Mucosa of gallbladder (tissue), 1 donor: ENCODE data around the gene LMX1B. TPM values are rescaled to one million over a fixed set of nuclear protein-coding genes. Genes with fewer than 3 reads are reported as not detected.
"Not testable (repeated sequence)": the region's sequence is repeated elsewhere in the genome, so short reads cannot be mapped to it uniquely, and the experiment has no call there.

ENCODE experiments used
- DNase-seq: peaks from one replicate; pipeline ENCODE4 v3.0.0-alpha.2; 2020; ENCODE audit warnings: low spot score
- total RNA-seq: library from RNA; stranded (reverse); gene quantifications from one replicate; pipeline ENCODE4 v1.2.1, GENCODE V29; 2021
- donor health status: DM: no; HTN: no; CAD: no.

The LMX1B gene
- total RNA-seq, 1 donor from 2014 or later = 0.17 TPM

GRCh38 chr9:126695701-126696400 is 82.1 kb downstream of the LMX1B start:
- no peak for DNase-seq

GRCh38 chr9:126696401-126697145 is 82.8 kb downstream of the LMX1B start:
- no peak for DNase-seq

DNA sequence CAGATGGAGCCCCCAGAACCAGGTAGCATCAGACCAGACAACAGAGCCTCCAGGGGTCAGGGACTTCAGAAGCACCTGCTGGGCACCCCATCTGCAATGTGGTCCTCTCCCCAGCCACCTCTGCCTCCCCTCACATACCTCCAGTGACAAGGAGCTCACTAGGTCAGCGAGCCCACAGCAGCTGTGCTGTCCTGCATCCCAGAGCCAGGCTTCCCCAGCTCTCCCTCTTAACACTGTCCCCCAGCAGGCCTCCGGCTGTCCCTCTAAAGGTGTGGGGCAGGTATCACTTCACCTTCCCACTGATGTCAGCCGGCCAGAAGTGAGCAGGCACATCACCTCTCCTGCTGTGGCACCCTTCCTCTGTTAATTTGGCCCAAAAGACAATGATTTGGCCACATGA is 83.6 kb downstream of the LMX1B start:
- no peak for DNase-seq

- no peak for DNase-seq
Observed at GRCh38 chr9:126698251-126698650, 84.5 kb downstream of the LMX1B start.

- DNase-seq = no peak
Observed at GRCh38 chr9:126698756-126699155, 85.0 kb downstream of the LMX1B start.

DNA sequence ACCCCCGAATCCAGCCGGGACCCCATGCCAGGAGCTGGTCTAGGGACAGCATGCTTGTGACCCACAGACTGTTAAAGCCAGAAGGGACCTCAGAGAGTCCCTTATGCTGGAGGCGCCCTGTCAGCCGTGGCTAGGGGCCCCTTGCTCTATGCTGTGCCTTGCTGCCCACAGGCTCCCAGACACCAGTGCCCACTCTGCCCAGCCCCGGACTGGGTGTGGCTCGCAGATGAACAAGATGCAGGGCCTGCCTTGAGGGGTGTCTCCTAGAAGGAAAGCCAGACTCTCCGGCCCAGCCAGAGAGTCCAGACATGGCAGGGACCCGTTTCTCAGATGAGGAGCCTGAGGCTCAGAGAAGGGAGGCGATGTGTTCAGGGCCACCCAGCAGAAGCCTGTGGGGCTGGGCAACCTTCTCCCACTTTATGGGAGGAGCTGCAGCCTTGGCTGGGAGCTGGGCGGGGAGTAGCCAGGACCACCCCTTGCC is 85.7 kb downstream of the LMX1B start:
- no peak for DNase-seq

GRCh38 chr9:126700296-126700695 is 86.6 kb downstream of the LMX1B start:
- no peak for DNase-seq

DNA sequence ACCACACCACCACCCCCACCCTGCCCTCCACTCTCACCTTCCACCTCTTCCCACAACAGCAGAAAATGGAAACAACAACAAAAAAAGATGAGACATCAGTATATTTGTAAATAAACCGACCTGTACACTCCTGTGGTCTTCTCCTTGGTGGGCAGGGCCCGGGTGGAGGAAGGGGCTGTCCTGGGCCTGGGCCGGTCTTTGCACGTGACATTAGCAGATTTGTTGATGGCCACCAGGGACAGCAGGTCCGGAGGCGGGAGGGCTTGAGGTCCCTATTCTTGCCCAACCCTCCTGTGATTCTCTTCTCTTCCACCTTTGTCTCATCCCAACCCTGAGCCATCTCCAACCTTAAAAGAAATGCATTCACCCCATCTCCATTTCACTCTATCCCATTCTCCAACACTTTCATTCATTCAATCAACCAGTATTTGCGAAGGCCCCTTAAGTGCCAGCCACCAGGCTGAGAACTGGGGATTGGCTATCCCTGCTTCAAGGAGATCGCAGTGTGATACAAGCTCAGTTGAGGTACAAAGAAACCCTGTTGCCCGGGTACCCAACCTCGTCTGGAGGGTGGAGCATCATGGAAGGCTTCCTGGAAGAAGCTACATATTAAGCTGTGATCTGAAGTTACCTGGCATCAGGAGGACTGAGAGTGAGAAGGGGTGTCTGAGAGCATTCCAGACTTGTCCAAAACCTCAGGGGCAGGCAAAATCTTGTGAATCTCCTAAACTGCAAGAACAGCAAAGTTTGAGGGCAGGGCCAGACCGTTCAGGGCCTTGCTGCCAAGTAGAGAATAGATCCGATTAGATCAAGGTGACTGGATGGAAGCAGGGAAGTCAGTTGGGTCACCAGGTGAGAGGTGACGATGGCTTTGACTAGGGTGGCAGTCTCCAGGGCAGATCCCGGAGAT is 87.4 kb downstream of the LMX1B start:
- no peak for DNase-seq

DNA sequence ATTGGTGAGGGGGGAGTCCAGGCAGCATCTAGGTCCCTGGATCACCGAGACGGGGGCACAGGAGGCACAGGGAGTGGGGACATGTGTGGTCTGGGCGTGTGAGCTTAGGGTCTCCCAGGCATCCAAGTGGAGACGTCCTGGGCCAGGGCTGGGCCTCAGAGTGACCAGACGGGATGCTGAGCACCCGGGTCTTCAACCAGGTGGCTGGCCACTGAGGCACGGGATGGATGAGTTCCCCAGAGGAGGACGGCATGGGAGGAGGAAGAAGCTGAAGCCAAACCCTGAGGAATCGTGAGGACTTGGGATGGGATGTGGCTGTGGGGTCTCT is 88.0 kb downstream of the LMX1B start:
- no peak for DNase-seq

GRCh38 chr9:126702151-126703001 is 88.6 kb downstream of the LMX1B start:
- no peak for DNase-seq

- DNase-seq = no peak
Observed at GRCh38 chr9:126703002-126703865, 89.5 kb downstream of the LMX1B start.

GRCh38 chr9:126703866-126704156 is 90.1 kb downstream of the LMX1B start:
- DNase-seq = no peak

DNA sequence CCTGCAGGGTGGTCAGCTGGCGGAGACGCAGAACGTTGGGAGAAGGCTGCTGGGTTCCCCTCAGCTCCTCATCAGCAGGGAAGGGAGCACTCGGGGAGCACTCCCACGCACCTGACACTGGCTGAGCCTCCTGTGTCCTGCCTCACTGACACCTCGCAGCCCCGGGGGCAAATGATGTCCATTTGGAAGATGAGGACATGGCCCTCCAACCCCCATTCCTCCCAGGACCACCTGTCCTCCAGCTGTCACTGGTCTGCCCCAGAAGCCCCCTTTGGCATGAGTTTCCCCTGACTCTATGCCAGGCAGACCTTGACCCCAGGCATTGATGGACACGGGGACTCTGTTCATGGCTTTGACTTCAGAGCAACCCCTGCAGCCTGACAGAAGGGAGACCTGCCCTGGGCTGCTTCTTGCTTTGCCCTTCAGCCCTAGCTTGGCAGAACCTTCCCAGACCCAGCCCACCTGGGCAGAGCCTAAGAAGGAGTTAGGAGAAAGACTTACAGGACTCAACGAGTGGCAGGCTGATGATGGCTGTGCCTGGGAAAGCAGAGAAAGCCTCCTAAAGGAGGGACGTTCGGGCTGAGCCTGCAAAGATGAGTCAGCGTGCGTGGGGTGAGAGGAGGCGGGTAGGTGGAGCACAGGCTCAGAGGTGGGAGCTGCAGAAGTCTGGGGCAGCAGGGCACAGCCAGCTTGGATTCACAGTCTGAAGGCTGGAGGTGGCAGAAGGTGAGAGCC is 90.6 kb downstream of the LMX1B start:
- no peak for DNase-seq

DNA sequence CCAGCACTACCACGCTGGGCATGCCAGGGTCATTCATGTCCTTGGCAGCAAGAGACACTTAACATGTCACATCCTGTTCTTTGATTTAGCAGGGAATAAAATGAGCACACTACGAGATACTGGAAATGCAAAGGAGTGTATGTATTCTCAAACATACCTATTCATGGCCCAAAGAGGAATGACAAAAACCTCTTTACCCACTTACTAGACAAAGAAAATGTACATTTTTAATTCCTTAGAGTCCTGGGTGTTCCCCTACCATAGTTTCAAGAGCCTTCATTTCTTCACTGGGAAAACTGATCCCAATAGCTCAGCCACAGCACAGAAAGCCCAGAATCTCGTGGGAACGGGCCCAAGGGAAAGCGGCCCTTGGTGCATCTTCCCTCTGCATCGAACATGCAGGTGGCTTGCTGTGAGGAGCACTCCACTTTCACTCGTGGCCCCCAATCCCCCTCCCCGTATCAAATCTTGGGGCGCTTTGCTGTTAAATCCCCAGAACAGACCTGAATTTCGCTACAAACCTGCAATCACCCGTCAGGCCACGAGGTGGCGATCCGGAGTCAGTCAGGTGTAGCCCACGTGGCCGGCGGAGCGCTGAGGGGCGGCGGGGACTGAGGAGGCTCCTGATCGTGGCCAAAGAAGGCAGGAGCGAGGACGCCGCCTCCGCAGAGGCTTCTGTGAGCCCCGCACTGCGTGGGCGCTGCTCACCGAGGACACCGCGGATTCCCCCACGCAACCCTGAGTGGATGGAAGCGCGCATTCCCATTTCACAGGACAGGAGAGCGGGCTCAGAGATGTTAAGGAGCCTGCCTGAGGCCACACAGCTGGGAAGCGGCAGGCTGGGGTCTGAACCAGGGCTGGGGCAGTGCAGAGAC is 91.4 kb downstream of the LMX1B start:
- peak; percentile 77 for DNase-seq

- peak; percentile 53 for DNase-seq
Observed at GRCh38 chr9:126705767-126706697, 92.3 kb downstream of the LMX1B start.

DNA sequence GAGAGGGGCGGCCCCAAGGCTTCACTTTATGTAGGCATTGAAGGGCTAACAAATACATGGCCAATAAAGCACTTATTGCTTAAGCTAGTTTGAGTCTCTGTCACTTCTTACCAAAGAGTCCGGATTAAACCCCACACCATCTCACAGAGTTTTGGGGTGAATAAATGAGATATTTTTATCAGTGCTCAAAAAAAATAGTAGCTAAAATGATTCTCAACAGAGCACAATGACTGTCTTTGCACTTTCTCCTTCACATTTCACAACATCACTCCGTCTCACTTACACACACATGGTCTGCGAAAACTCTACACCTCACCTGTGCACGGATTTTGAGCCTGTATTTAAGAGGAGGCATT is 92.9 kb downstream of the LMX1B start:
- no peak for DNase-seq

DNA sequence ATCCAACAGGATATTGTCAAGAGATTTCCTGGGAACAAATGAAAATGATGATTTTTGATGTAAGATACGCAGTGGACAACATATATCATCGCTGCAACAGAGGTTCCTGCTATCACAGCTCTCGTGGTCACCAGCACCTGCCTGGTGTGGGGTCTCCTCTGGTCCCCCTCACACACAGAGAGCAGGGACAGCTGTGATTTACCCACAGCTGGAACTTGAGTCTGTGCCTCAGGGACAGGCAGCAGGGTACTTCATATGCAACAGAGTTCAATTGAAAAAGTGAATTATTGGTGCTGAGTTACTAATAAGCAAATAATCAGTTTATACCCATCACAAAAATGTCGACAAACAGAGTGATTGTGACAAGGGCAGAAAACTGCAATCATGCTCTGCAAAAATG is 93.4 kb downstream of the LMX1B start:
- no peak for DNase-seq

GRCh38 chr9:126707712-126708111 is 94.0 kb downstream of the LMX1B start:
- DNase-seq = not testable (repeated sequence)
